Chondrocyte (in vitro differentiated cells): Measurements from ENCODE around the gene PCDHGC5. TPM values are rescaled to one million over a fixed set of nuclear protein-coding genes. Genes with fewer than 3 reads are reported as not detected.

Source experiments
- DNase-seq: peaks from one replicate; pipeline ENCODE4 v3.0.0; 2021; ENCODE audit warnings: mixed read lengths, low spot score
- H3K27ac Mint-ChIP-seq: one replicate; pipeline ENCODE4 v1.8.0; 2021; ENCODE audit warnings: mild to moderate bottlenecking, moderate library complexity, mixed read lengths; ENCODE audit not compliant: unreplicated experiment
- H3K27me3 Mint-ChIP-seq: 2 replicates; pipeline ENCODE4 v1.8.0; 2021; ENCODE audit warnings: low read depth, mixed read lengths
- H3K36me3 Mint-ChIP-seq: 2 replicates; pipeline ENCODE4 v1.8.0; 2021; ENCODE audit warnings: low read depth, mixed read lengths
- H3K4me1 Mint-ChIP-seq: 2 replicates; pipeline ENCODE4 v1.8.0; 2021; ENCODE audit warnings: low read depth, mild to moderate bottlenecking, mixed read lengths
- H3K4me3 Mint-ChIP-seq: one replicate; pipeline ENCODE4 v1.8.0; 2021; ENCODE audit warnings: mild to moderate bottlenecking, moderate library complexity, mixed read lengths; ENCODE audit not compliant: unreplicated experiment
- H3K9me3 Mint-ChIP-seq: 2 replicates; pipeline ENCODE4 v1.8.0; 2021; ENCODE audit warnings: low read depth, mixed read lengths
- total RNA-seq: library from RNA; stranded (reverse); gene quantifications from 3 replicates; pipeline ENCODE4 v1.2.1, GENCODE V29; 2021
- TF ChIP-seq, protein P1 (sequence below): fragments of 200-600 bp; sonication (generic); IDR thresholded peaks from 2 replicates; pipeline ENCODE4 v1.5.0; 2021; ENCODE audit warnings: antibody characterized with exemption, mild to moderate bottlenecking, moderate library complexity

PCDHGC5 gene
- total RNA-seq, 1 donor from 2014 or later, result 1.7 TPM

DNA sequence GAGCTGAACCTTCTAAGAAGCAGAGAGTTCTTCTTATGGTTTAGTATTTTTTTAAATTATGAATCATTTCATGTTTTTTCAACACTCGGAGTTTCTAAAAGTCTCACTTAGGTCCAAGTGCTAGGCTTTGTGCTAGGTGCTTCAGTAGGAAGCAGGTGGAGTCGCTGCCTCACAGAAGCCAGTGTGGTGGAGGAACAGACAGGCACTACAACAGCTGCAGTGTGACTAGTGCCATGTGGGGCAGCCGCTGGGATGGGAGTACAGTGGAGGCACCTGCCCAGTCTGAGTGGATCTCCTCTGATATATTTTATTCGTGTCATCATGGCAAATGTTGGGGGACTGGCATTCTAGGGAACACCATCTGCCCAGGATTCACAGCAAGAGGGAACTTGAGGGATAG lies 15.3 kb downstream of the PCDHGC5 start:
- Mint-ChIP-seq H3K4me3 (no peak overlapping the region), H3K36me3 (peaks cover 8% of the 10 kb centered on the region), H3K9me3 (no peaks in the 10 kb centered on the region), H3K4me1 (peaks cover 41% of the 10 kb centered on the region), H3K27me3 (no peaks in the 10 kb centered on the region), H3K27ac (peak overlapping the region; percentile 32)
- TF ChIP-seq, protein P1, sequence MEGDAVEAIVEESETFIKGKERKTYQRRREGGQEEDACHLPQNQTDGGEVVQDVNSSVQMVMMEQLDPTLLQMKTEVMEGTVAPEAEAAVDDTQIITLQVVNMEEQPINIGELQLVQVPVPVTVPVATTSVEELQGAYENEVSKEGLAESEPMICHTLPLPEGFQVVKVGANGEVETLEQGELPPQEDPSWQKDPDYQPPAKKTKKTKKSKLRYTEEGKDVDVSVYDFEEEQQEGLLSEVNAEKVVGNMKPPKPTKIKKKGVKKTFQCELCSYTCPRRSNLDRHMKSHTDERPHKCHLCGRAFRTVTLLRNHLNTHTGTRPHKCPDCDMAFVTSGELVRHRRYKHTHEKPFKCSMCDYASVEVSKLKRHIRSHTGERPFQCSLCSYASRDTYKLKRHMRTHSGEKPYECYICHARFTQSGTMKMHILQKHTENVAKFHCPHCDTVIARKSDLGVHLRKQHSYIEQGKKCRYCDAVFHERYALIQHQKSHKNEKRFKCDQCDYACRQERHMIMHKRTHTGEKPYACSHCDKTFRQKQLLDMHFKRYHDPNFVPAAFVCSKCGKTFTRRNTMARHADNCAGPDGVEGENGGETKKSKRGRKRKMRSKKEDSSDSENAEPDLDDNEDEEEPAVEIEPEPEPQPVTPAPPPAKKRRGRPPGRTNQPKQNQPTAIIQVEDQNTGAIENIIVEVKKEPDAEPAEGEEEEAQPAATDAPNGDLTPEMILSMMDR, result no peak
- DNase-seq, result no peak

DNA sequence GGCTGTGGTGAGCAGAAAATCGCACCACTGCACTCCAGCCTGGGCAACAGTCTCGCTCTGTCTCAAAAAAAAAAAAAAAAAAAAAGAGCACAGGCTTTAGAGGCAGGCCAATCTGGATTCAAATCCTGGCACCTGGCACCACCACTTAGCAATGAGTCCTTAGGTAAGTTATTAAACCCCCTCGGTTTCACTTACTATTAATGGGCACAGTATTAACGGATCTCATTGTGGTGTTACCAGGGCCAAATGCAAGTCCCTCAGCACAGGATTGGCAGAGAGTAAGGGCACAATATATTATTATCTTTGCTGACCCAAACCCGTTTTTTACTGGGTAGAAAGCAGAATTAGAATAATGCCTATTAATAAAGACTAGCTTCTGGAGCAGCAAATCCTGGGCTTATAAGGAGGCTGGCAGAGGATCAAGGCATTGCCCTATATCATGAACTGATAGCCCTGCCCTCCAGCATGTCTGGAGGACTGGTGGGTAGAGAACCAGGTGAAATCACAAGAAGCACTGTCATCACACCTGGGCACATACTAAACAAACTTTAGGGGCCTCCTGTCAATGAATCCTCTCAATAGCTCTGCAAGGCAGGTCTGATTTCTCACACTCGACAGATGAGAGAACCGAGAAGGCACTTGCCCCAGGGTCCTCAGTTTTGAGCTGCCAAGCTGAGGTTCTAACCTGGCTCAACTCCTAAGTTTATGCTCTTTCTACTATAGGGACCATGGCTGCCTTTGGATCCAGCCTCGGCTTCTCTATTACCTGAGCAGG lies 17.7 kb downstream of the PCDHGC5 start:
- H3K27ac Mint-ChIP-seq, result peak overlapping the region; percentile 100
- H3K9me3 Mint-ChIP-seq, result no peaks in the 10 kb centered on the region
- DNase-seq, result no peak
- TF ChIP-seq, protein P1, result no peak
- peaks cover 55% of the 10 kb centered on the region for H3K4me1 Mint-ChIP-seq
- H3K4me3 Mint-ChIP-seq, result no peak overlapping the region
- peaks cover 11% of the 10 kb centered on the region for H3K36me3 Mint-ChIP-seq
- H3K27me3 Mint-ChIP-seq, result no peaks in the 10 kb centered on the region

GRCh38 chr5:141507387-141508091 lies 18.7 kb downstream of the PCDHGC5 start:
- peaks cover 9% of the 10 kb centered on the region for H3K36me3 Mint-ChIP-seq
- no peaks in the 10 kb centered on the region for H3K9me3 Mint-ChIP-seq
- no peak for DNase-seq
- H3K27ac Mint-ChIP-seq, result peak overlapping the region; percentile 100
- TF ChIP-seq, protein P1, result no peak
- H3K4me3 Mint-ChIP-seq, result peak overlapping the region; percentile 48
- H3K27me3 Mint-ChIP-seq, result no peaks in the 10 kb centered on the region
- peaks cover 59% of the 10 kb centered on the region for H3K4me1 Mint-ChIP-seq

GRCh38 chr5:141508440-141508797 lies 19.5 kb downstream of the PCDHGC5 start:
- no peaks in the 10 kb centered on the region for H3K9me3 Mint-ChIP-seq
- H3K36me3 Mint-ChIP-seq, result peaks cover 9% of the 10 kb centered on the region
- H3K27ac Mint-ChIP-seq, result peak overlapping the region; percentile 100
- no peaks in the 10 kb centered on the region for H3K27me3 Mint-ChIP-seq
- peak overlapping the region; percentile 65 for H3K4me3 Mint-ChIP-seq
- no peak for DNase-seq
- TF ChIP-seq, protein P1, result no peak
- H3K4me1 Mint-ChIP-seq, result peaks cover 67% of the 10 kb centered on the region

DNA sequence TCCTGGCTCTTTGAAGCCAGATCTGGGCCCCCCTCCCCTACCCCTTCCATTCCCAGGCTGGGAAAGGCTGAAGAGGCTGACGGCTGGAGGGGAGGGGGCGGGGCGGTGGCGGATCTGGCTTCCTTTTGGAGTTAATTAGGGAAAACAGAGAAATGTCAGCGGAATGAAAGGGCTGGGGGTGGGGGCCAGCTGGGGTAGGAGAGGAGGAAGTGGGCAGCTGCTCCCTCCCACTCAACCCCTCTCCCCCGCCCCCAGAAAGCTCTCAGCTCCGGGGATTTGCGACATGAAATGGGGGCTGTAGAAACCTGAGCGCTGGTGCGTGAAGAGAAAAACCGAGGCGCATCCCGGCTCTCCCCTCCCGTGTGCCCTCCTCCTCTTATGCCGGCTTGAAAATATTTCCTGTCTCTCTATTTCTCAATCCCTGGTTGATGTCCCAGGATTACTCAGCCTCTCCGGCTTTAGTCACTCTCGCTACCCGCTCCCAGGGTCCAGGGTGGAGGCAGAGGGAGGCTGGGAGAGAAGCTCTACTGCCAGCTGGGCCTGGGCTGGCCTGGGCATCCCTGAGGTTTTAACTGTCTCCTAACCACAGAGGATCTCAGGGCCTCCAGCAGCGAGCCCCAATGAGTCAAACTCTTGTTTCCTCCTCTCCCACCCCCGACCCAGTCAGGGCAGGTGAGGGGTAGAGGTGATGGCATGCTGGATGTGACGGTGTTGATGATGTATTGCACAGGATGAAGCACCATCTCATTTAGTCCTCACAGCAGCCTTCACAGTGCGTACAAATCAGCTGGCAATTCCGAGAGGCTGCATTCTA lies 20.1 kb downstream of the PCDHGC5 start:
- DNase-seq, result no peak
- H3K36me3 Mint-ChIP-seq, result peaks cover 6% of the 10 kb centered on the region
- H3K27ac Mint-ChIP-seq, result peak overlapping the region; percentile 100
- peaks cover 68% of the 10 kb centered on the region for H3K4me1 Mint-ChIP-seq
- peak overlapping the region; percentile 65 for H3K4me3 Mint-ChIP-seq
- TF ChIP-seq, protein P1, result no peak
- H3K27me3 Mint-ChIP-seq, result no peaks in the 10 kb centered on the region
- no peaks in the 10 kb centered on the region for H3K9me3 Mint-ChIP-seq
